K562 treated with DMSO at 1 percent for 24 hours (cell line): Measurements from ENCODE around the gene RAB25. TPM values are rescaled to one million over a fixed set of nuclear protein-coding genes. Genes with fewer than 3 reads are reported as not detected.

Experiments used
- total RNA-seq: library from RNA; unstranded; fragments of 300-600 nt; gene quantifications from 2 replicates; pipeline ENCODE4 v1.2.3, GENCODE V29; 2022; ENCODE audit warnings: low read depth; ENCODE audit not compliant: insufficient read depth

Gene RAB25
- 1.3 TPM in 1 of 2 replicates, not detected in the other for total RNA-seq

GRCh38 chr1:156060937-156061636 is at the start of gene RAB25:
Gene RAB25, plus strand, starts transcription at chr1:156061160. Its CDS starts 241 bp downstream, at chr1:156061401.

GRCh38 chr1:156020293-156021092 is 40.5 kb upstream of the RAB25 start, which contains the start of gene SSR2:
Gene SSR2, minus strand, starts transcription at chr1:156020951. Its CDS starts 784 bp downstream, at chr1:156020167.

GRCh38 chr1:156053768-156054499 is 7.0 kb upstream of the RAB25 start, which contains the start of gene UBQLN4:
Gene UBQLN4, minus strand, starts transcription at chr1:156053798. Its CDS starts 97 bp downstream, at chr1:156053701.

GRCh38 chr1:156054500-156055280 is 6.3 kb upstream of the RAB25 start, which contains the start of gene LAMTOR2:
Gene LAMTOR2, plus strand, starts transcription at chr1:156054782. Its CDS starts 108 bp downstream, at chr1:156054890.

GRCh38 chr1:156082309-156083091 is 21.5 kb downstream of the RAB25 start, which contains the start of gene MEX3A:
Gene MEX3A, minus strand, starts transcription at chr1:156082465. Its CDS starts 467 bp downstream, at chr1:156081998.

GRCh38 chr1:156114101-156114918 is 53.4 kb downstream of the RAB25 start, which contains the start of gene LMNA:
Gene LMNA, plus strand, starts transcription at chr1:156114711. Its CDS starts 208 bp downstream, at chr1:156114919.

Other genes with a start within 250 kb of the RAB25 start
- 17.2 and 18.5 TPM in 2 replicates for gene GON4L, start 203.9 kb upstream of the RAB25 start, total RNA-seq
- 0.29 and 0.81 TPM in 2 replicates for gene SYT11, start 201.6 kb upstream of the RAB25 start, total RNA-seq
- 33.2 and 33.3 TPM in 2 replicates for gene RIT1, start 149.8 kb upstream of the RAB25 start, total RNA-seq
- gene KHDC4, start 126.7 kb upstream of the RAB25 start, total RNA-seq = 37.5 and 48.6 TPM in 2 replicates
- not detected in 2 replicates for gene RXFP4, start 119.5 kb upstream of the RAB25 start, total RNA-seq
- gene ARHGEF2, start 82.6 kb upstream of the RAB25 start, total RNA-seq = 195 and 229 TPM in 2 replicates
- gene SSR2, start 40.2 kb upstream of the RAB25 start, total RNA-seq = 297 and 307 TPM in 2 replicates
- gene UBQLN4, start 7.4 kb upstream of the RAB25 start, total RNA-seq = 50.3 and 55.1 TPM in 2 replicates
- gene LAMTOR2, start 6.4 kb upstream of the RAB25 start, total RNA-seq = 99.4 and 118 TPM in 2 replicates
- 2.8 and 5.1 TPM in 2 replicates for gene MEX3A, start 21.3 kb downstream of the RAB25 start, total RNA-seq
- gene LMNA, start 53.6 kb downstream of the RAB25 start, total RNA-seq = 358 and 396 TPM in 2 replicates
- gene SEMA4A, start 92.4 kb downstream of the RAB25 start, total RNA-seq = 0.74 and 0.78 TPM in 2 replicates
- 13.2 and 26.6 TPM in 2 replicates for gene SLC25A44, start 132.9 kb downstream of the RAB25 start, total RNA-seq
- 103 and 109 TPM in 2 replicates for gene PMF1, start 151.8 kb downstream of the RAB25 start, total RNA-seq
- 1.1 TPM in 1 of 2 replicates, not detected in the other for gene BGLAP, start 181.0 kb downstream of the RAB25 start, total RNA-seq
- 3.2 and 4.4 TPM in 2 replicates for gene PAQR6, start 186.9 kb downstream of the RAB25 start, total RNA-seq
- 63.6 and 66.7 TPM in 2 replicates for gene SMG5, start 221.7 kb downstream of the RAB25 start, total RNA-seq
- gene TMEM79, start 223.2 kb downstream of the RAB25 start, total RNA-seq = 6.7 and 8.4 TPM in 2 replicates
- 33.6 and 40.0 TPM in 2 replicates for gene GLMP, start 234.5 kb downstream of the RAB25 start, total RNA-seq
- gene VHLL, start 238.1 kb downstream of the RAB25 start, total RNA-seq = not detected in 2 replicates